Aorta (tissue), 5 donors: ENCODE results near the gene RNASE4. TPM values are rescaled to one million over a fixed set of nuclear protein-coding genes. Genes with fewer than 3 reads are reported as not detected.
"Not testable (repeated sequence)": the region's sequence is repeated elsewhere in the genome, so short reads cannot be mapped to it uniquely, and the experiment has no call there.

Source experiments
- ATAC-seq: fragments of 200-7000 bp; cut with Tn5 transposase; one replicate; pipeline ENCODE4 v1.9.1; 2022; ENCODE audit warnings: moderate library complexity; ENCODE audit not compliant: low FRiP score
- DNase-seq, 2 donors: peaks; one replicate each; pipeline ENCODE4 v3.0.0-alpha.2; 2020
- H3K27ac ChIP-seq, 2 donors: one replicate each; pipeline ENCODE4 v1.5.1; 2013; ENCODE audit warnings: low read length in 2 of 2, mild to moderate bottlenecking in 2 of 2, moderate library complexity in 2 of 2, control low read depth in 1 of 2, inconsistent platforms in 1 of 2, low read depth in 1 of 2
- H3K27me3 ChIP-seq, 2 donors: one replicate each; pipeline ENCODE4 v1.6.1; 2013; ENCODE audit warnings: control low read depth in 1 of 2, low read length in 1 of 2, mild to moderate bottlenecking in 1 of 2, moderate library complexity in 1 of 2; ENCODE audit not compliant: insufficient read depth in 2 of 2, control insufficient read depth in 1 of 2
- H3K36me3 ChIP-seq, 2 donors: one replicate each; pipeline ENCODE4 v1.6.1; 2013; ENCODE audit warnings: control low read depth in 1 of 2, low read length in 1 of 2, mild to moderate bottlenecking in 1 of 2; ENCODE audit not compliant: insufficient read depth in 2 of 2, control insufficient read depth in 1 of 2
- H3K4me1 ChIP-seq, 2 donors: one replicate each; pipeline ENCODE4 v1.6.1; 2013; ENCODE audit warnings: low read length in 2 of 2, control low read depth in 1 of 2, mild to moderate bottlenecking in 1 of 2, moderate library complexity in 1 of 2; ENCODE audit not compliant: insufficient read depth in 2 of 2, control insufficient read depth in 1 of 2
- H3K4me3 ChIP-seq, 2 donors: one replicate each; pipeline ENCODE4 v1.5.1; 2013; ENCODE audit warnings: low read length in 2 of 2, control low read depth in 1 of 2, mild to moderate bottlenecking in 1 of 2
- H3K9me3 ChIP-seq: one replicate; pipeline ENCODE4 v1.6.1; 2013; ENCODE audit warnings: mild to moderate bottlenecking, low read length; ENCODE audit not compliant: control insufficient read depth
- WGBS, 2 donors: extraction: QIAGEN DNeasy Blood & Tissue Kit; methylation state at CpG; one replicate each; pipeline ENCODE4 v1.1.7; 2013; 5-methylcytosine and 5-hydroxymethylcytosine counted together
- intact Hi-C, 2 donors: fragments of 100-400 bp; cut with DNase I; formaldehyde crosslinking; loops; one replicate each; pipeline versions ENCODE4 v1.14.2 to v1.15.0; 2022
- polyA plus RNA-seq, 2 donors: library from polyadenylated mRNA; stranded (reverse); fragments of 200-250 nt; gene quantifications; one replicate each; pipeline ENCODE4 v1.2.3, GENCODE V29; 2013
- total RNA-seq, 2 donors: library from RNA; stranded (reverse); fragmentation: NEBNext Ultra II Directional; extraction: Animal tissue kit (Norgen Biotek cat#: 25700); gene quantifications; one replicate each; pipeline ENCODE4 v1.2.1, GENCODE V29; 2021
- donor health status: healthy with polysubstance abuse.
- donor health status: Bipolar disorder and iron deficiency.
- donor health status: DM: no; HTN: no; CAD: no.
- donor health status: DM: no; HTN: no; CAD: no.
- donor health status: DM: yes; HTN: yes; CAD: no.

RNASE4 gene
- total and polyA plus RNA-seq, 4 donors: 37.4 to 85.1 (median 55.6) TPM

- Histone ChIP-seq H3K4me1 (no peaks in the 10 kb centered on the region), H3K36me3 (no peaks in the 10 kb centered on the region), H3K27me3 (no peaks in the 10 kb centered on the region), H3K4me3 (no peak overlapping the region), H3K27ac (no peak overlapping the region), H3K9me3 (no peaks in the 10 kb centered on the region)
- ATAC-seq: no peak
- WGBS, 2 donors: 80 to 84% methylated on average over 4 of the region's 4 CpGs
- intact Hi-C loops: no loop called here
- no peak for DNase-seq
These were observed 35.4 kb downstream of the RNASE4 start for GRCh38 chr14:20719777-20720176.

DNA sequence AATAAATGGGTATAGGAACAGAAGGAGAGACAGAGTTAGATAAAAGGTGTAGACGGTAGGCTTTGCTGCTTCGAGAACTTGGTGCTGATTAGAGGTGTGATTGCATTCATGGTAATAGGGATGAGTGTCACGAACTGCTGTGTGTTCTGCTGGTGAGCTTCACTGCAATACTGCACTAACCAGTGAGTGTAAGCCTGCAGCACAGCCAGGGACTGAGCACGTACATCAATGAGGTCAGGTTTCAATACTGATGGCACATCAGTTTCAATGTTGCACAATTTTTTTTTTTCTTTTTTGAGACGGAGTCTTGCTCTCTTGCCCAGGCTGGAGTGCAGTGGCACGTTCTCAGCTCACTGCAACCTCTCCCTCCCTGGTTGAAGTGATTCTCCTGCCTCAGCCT, 36.4 kb downstream of the RNASE4 start:
- Histone ChIP-seq H3K27ac (no peak overlapping the region), H3K9me3 (no peaks in the 10 kb centered on the region), H3K4me3 (no peak overlapping the region), H3K27me3 (no peaks in the 10 kb centered on the region), H3K4me1 (no peaks in the 10 kb centered on the region), H3K36me3 (no peaks in the 10 kb centered on the region)
- ATAC-seq (no peak), DNase-seq (no peak)
- intact Hi-C loops: no loop called here
- 71 to 73% methylated on average over 6 of the region's 6 CpGs for WGBS, 2 donors

DNA sequence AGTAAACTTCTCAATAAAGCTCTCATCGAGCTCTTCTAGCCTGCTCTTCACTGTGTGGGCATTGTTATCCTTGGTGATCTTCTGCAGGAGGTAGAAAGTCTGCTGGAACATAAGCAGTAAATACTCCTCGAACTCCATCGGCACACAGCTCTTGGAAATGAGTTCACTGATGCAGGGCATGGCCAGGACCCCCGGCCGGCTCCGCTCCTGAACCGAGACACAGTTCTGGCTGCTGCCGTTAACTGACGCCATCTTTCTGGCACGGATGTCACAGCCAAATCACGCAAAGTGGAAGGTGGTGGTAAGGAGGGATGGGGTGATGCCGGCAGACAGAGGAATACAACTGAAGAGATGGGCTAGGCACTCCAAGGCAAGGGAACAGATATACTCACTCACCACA, 37.7 kb downstream of the RNASE4 start:
- Histone ChIP-seq H3K4me3 (no peak overlapping the region), H3K27ac (no peak overlapping the region), H3K36me3 (no peaks in the 10 kb centered on the region), H3K4me1 (no peaks in the 10 kb centered on the region), H3K9me3 (no peaks in the 10 kb centered on the region), H3K27me3 (no peaks in the 10 kb centered on the region)
- WGBS, 2 donors: 92 to 94% methylated on average over 12 of the region's 12 CpGs
- intact Hi-C loops: no loop called here
- DNase-seq (no peak), ATAC-seq (no peak)

DNA sequence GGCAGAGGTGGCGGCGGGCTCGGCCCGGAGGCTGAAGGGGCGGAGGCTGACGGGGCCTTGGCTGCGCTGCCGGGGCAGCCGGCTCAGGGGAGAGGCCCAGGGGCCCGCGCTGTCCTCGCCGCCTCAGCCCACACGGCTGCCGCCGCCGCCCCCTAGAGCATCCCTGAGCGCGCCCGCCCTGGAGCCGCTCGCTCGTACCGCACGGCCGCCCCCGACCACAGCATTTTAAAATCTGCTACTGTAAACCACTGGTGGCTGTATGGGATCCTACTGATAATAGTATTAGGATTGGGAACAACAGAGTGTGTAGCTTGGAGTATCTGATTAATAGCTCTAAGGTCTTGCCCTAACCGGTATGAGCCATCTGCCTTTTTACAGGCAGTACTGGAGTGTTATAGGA, 39.1 kb downstream of the RNASE4 start:
- Histone ChIP-seq H3K27me3 (no peaks in the 10 kb centered on the region), H3K4me1 (no peaks in the 10 kb centered on the region), H3K4me3 (no peak overlapping the region), H3K27ac (no peak overlapping the region), H3K9me3 (no peaks in the 10 kb centered on the region), H3K36me3 (no peaks in the 10 kb centered on the region)
- no peak for DNase-seq
- intact Hi-C loops: no loop called here
- ATAC-seq: no peak
- WGBS, 2 donors: 13 to 17% methylated on average over 21 to 28 of the region's 28 CpGs

- DNase-seq, H3K4me3 ChIP-seq, H3K4me1 ChIP-seq, H3K9me3 ChIP-seq, intact Hi-C loops, H3K27me3 ChIP-seq, ATAC-seq, H3K36me3 ChIP-seq, H3K27ac ChIP-seq: not testable (repeated sequence)
- 87 to 89% methylated on average over 3 of the region's 3 CpGs for WGBS, 2 donors
These were observed 41.8 kb downstream of the RNASE4 start for GRCh38 chr14:20726121-20726520.

DNA sequence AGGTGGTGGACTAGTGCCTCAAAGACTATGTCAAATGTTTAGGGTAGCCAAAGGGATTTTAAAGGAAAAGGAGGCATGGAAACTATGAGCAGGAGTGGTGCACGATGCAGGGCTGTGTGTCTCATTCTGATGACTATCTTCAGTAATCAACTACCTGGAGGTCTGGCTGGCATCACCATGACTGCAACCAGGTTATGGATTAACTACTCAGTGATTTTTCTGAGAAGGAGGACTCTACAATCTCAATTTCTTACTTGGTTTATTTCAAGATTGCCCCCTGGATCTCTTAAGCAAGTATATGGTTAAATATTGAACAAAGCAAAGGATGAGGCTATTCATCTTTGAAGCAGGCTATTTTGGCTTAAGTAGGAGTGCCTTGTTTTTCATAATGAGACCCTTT, 42.2 kb downstream of the RNASE4 start:
- ATAC-seq: no peak
- intact Hi-C loops: no loop called here

GRCh38 chr14:20730891-20731290, 46.5 kb downstream of the RNASE4 start:
- Histone ChIP-seq H3K27ac (no peak overlapping the region), H3K27me3 (no peaks in the 10 kb centered on the region), H3K9me3 (no peaks in the 10 kb centered on the region), H3K4me1 (no peaks in the 10 kb centered on the region), H3K4me3 (no peak overlapping the region), H3K36me3 (no peaks in the 10 kb centered on the region)
- no peak for ATAC-seq
- 70 to 78% methylated on average over 6 of the region's 6 CpGs for WGBS, 2 donors
- intact Hi-C loops: no loop called here
- no peak for DNase-seq

More for the DNA sequence above, 42.2 kb downstream of the RNASE4 start:
- Histone ChIP-seq H3K36me3 (no peaks in the 10 kb centered on the region), H3K27ac (no peak overlapping the region), H3K4me3 (no peak overlapping the region), H3K9me3 (no peaks in the 10 kb centered on the region), H3K4me1 (no peaks in the 10 kb centered on the region), H3K27me3 (no peaks in the 10 kb centered on the region)
- WGBS, 2 donors: 75 to 84% methylated on average over 1 of the region's 1 CpG
- DNase-seq: no peak

DNA sequence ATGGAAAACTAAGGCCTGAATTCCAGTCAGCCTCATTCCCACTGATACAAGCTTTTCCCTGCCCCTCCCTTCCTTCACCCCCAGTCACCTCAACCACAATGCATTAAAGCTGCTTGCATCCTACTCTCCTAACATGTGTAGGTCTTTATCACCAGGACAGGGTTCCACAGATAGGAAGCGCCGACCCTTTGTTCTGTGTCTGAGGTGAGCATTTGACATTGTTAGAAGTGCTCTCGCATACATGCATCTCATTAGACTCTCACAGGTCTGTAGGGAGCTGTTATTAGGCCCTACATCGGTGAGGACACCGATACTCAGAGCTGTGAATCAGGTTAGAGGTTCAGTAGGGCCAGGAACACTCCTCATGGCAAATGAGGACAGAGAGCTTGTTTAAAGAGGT, 48.1 kb downstream of the RNASE4 start:
- H3K4me3 ChIP-seq: no peak overlapping the region
- no peaks in the 10 kb centered on the region for H3K27me3 ChIP-seq
- no peaks in the 10 kb centered on the region for H3K9me3 ChIP-seq
- no peaks in the 10 kb centered on the region for H3K36me3 ChIP-seq
- no peak for ATAC-seq
- 92 to 96% methylated on average over 5 of the region's 5 CpGs for whole genome bisulfite sequencing, 2 donors
- DNase-seq: no peak
- no peak overlapping the region for H3K27ac ChIP-seq
- intact Hi-C loops: no loop called here
- no peaks in the 10 kb centered on the region for H3K4me1 ChIP-seq

GRCh38 chr14:20732979-20733635, 48.7 kb downstream of the RNASE4 start:
- ATAC-seq (no peak), DNase-seq (peak in 1 of 2 donors; percentile 51)
- intact Hi-C loops: no loop called here
- H3K4me3 ChIP-seq: no peak overlapping the region
- H3K9me3 ChIP-seq: no peaks in the 10 kb centered on the region
- no peaks in the 10 kb centered on the region for H3K27me3 ChIP-seq
- 62 to 64% methylated on average over 6 of the region's 6 CpGs for WGBS, 2 donors
- H3K4me1 ChIP-seq: no peaks in the 10 kb centered on the region
- H3K36me3 ChIP-seq: no peaks in the 10 kb centered on the region
- H3K27ac ChIP-seq: no peak overlapping the region
